ENCODE data around the gene WDPCP.
"Not testable (repeated sequence)": the region's sequence is repeated elsewhere in the genome, so short reads cannot be mapped to it uniquely, and the experiment has no call there.

The WDPCP gene

GRCh38 chr2:63092401-63092800 lies 495.9 kb downstream of the WDPCP start:
- TF ChIP-seq, protein P1, sequence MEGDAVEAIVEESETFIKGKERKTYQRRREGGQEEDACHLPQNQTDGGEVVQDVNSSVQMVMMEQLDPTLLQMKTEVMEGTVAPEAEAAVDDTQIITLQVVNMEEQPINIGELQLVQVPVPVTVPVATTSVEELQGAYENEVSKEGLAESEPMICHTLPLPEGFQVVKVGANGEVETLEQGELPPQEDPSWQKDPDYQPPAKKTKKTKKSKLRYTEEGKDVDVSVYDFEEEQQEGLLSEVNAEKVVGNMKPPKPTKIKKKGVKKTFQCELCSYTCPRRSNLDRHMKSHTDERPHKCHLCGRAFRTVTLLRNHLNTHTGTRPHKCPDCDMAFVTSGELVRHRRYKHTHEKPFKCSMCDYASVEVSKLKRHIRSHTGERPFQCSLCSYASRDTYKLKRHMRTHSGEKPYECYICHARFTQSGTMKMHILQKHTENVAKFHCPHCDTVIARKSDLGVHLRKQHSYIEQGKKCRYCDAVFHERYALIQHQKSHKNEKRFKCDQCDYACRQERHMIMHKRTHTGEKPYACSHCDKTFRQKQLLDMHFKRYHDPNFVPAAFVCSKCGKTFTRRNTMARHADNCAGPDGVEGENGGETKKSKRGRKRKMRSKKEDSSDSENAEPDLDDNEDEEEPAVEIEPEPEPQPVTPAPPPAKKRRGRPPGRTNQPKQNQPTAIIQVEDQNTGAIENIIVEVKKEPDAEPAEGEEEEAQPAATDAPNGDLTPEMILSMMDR (IDR thresholded peaks at IDR 0.05; ENCODE audit: insufficient read depth, missing control alignments) = no peak
- FAIRE-seq (no peak), DNase-seq (ENCODE audit: insufficient read length, low spot score) (no peak)

- DNase-seq (ENCODE audit: insufficient read length, low spot score) (no peak), FAIRE-seq (no peak)
- TF ChIP-seq, protein P1 (IDR thresholded peaks at IDR 0.05; ENCODE audit: insufficient read depth, missing control alignments) = no peak
These were observed 501.6 kb downstream of the WDPCP start for GRCh38 chr2:63086687-63087086.

DNA sequence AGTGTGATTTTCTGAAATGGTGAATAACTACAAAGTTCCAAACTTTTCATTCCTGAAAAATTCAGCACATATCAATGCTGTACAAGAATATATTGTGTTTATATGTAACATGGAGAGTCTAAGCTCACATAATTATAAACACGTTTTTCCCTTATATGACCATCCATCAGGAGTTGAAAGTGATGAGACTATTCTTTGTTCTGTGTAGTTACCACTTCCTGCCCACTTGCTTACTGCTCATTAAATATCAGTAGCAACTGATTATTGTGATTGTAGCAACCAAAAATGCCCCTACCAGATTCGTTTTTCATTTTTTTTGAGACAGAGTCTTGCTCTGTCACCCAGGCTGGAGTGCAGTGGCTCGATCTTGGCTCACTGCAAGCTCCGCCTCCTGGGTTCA lies 506.9 kb downstream of the WDPCP start:
- TF ChIP-seq, protein P1 (IDR thresholded peaks at IDR 0.05; ENCODE audit: insufficient read depth, missing control alignments) = no peak
- FAIRE-seq (no peak), DNase-seq (ENCODE audit: insufficient read length, low spot score) (no peak)

GRCh38 chr2:63078852-63079606 lies 509.2 kb downstream of the WDPCP start:
- no peak for DNase-seq (ENCODE audit: insufficient read length, low spot score)
- FAIRE-seq = no peak
- TF ChIP-seq, protein P1 (IDR thresholded peaks at IDR 0.05; ENCODE audit: insufficient read depth, missing control alignments) = peak; percentile 53

DNA sequence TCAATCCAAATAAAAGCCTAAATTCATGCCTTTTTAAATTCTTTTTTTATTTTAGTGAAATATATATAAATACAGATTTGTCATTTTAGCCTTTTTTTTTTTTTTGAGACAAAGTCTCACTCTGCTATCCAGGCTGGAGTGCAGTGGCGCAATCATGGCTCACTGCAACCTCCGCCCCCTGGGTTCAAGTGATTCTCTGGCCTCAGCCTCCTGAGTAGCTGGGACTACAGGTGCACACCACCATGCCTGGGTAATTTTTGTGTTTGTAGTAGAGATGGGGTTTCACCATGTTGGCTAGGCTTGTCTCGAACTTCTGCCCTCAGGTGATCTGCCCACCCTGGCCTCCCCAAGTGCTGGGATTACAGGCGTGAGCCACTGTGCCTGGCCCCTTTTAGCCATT lies 513.9 kb downstream of the WDPCP start:
- DNase-seq (ENCODE audit: insufficient read length, low spot score); FAIRE-seq: not testable (repeated sequence)

DNA sequence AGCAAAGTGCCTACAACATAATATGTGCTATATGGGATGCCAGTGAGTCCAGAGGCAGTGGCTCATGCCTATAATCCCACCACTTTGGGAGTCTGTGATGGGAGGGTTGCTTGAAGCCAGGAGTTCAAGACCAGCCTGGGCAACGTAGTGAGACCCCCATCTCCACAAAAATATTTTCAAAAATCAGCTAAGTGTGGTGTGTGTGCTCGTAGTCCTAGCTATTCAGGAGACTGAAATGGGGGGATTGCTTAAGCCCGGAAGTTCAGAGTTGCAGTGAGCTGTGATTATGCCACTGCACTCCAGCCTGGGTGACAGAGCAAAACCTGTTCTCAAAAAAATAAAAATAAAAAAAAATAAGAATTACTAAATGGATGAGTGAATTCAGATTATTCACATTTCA lies 514.3 kb downstream of the WDPCP start:
- TF ChIP-seq, protein P1 (IDR thresholded peaks at IDR 0.05; ENCODE audit: insufficient read depth, missing control alignments) = no peak
- FAIRE-seq = no peak

DNA sequence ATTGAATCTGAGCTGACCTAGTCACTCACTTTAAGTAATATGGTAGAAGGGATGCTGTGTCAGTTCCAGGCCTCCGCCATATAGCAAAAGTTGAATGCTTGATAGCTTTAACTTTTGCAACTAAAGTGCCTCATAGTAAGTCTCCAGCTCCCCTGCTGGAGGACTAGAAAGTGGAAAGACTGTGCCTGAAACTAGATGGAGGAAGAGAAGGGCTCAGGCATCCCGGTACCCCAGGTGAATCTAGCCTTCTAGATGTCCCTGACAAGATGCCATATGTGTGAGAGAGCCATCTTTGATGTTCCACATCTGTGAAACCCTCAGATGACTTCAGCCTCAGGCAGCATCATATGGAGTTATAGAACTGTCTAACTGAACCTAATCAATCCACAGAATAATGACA lies 516.6 kb downstream of the WDPCP start:
- TF ChIP-seq, protein P1 (IDR thresholded peaks at IDR 0.05; ENCODE audit: insufficient read depth, missing control alignments) = no peak
- FAIRE-seq = no peak
- DNase-seq (ENCODE audit: insufficient read length, low spot score) = no peak

More for the DNA sequence above, 514.3 kb downstream of the WDPCP start:
- DNase-seq (ENCODE audit: insufficient read length, low spot score) = no peak

All from D721Med (cell line).